Activated B cell treated with CpG ODN at 0.5 μM for 24 hours (primary cell): ENCODE results near the gene LRCH2. TPM values are rescaled to one million over a fixed set of nuclear protein-coding genes. Genes with fewer than 3 reads are reported as not detected.
"Not testable (repeated sequence)": the region's sequence is repeated elsewhere in the genome, so short reads cannot be mapped to it uniquely, and the experiment has no call there.

ENCODE experiments used
- ATAC-seq: fragments of 200-7000 bp; cut with Tn5 transposase; one replicate; pipeline ENCODE4 v1.10.0; 2021; ENCODE audit warnings: low read depth, mild to moderate bottlenecking, moderate library complexity
- CTCF ChIA-PET: fragments of 350-600 bp; sonication (Branson Sonifier 250); formaldehyde crosslinking; loops from one replicate; lab custom pipeline; 2021; ENCODE audit warnings: antibody characterized with exemption; lab: Charles Lee
- POLR2A ChIA-PET: fragments of 350-600 bp; sonication (Branson Sonifier 250); formaldehyde crosslinking; loops from one replicate; lab custom pipeline; 2021; ENCODE audit warnings: antibody characterized with exemption; lab: Charles Lee
- DNase-seq: peaks from one replicate; pipeline ENCODE4 v3.0.0; 2022
- H3K27ac Mint-ChIP-seq: one replicate; pipeline ENCODE4 v1.8.0; 2020; ENCODE audit warnings: mixed read lengths
- H3K27me3 Mint-ChIP-seq: one replicate; pipeline ENCODE4 v1.8.0; 2021; ENCODE audit warnings: mixed read lengths
- H3K36me3 Mint-ChIP-seq: one replicate; pipeline ENCODE4 v1.8.0; 2021; ENCODE audit warnings: low read depth, mixed read lengths
- H3K4me1 Mint-ChIP-seq: one replicate; pipeline ENCODE4 v1.8.0; 2021; ENCODE audit warnings: mixed read lengths
- H3K4me3 Mint-ChIP-seq: one replicate; pipeline ENCODE4 v1.8.0; 2020; ENCODE audit warnings: mild to moderate bottlenecking, mixed read lengths
- H3K9me3 Mint-ChIP-seq: one replicate; pipeline ENCODE4 v1.8.0; 2020; ENCODE audit warnings: mixed read lengths
- CTCF ChIP-seq: fragments of 200-600 bp; IDR thresholded peaks from one replicate; pipeline ENCODE4 v1.8.0; 2022; ENCODE audit warnings: antibody characterized with exemption, mild to moderate bottlenecking
- intact Hi-C: fragments of 100-400 bp; cut with micrococcal nuclease; formaldehyde crosslinking; loops from one replicate; pipeline ENCODE4 v1.15.1; 2024
- total RNA-seq: library from RNA; stranded (reverse); gene quantifications from 2 replicates; pipeline ENCODE4 v1.2.3, GENCODE V29; 2022

Gene LRCH2
- total RNA-seq, 1 donor from 2014 or later = not detected

DNA sequence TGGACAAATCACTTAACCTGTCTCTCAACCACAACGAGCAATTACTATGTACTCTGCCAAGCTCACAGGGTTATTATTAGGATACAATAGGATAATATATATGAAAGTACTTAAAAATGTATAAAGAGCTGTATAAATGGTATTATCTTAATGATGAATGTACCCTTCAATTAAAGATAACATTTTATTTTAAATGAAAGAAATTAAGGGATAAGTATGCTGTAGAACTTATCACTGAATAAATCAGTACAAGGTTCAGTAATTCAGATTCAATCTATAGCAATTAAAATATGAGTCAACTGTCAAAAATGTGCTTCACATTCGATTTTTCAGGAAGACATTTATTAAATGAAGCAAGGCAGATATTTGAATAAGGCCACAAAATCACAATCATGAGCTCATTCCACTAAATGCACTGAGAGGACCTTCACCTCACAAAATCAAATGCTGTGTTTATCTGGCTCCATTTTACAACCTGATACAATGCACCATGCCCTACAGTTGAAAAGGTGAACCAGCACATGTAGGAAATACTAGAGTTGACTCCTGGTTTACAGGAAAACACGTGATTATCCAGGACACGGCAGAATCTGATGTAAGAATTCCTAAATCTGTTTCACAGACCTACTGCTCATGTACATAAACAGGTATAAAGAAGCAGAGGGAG is 4.4 kb downstream of the LRCH2 start:
- Mint-ChIP-seq H3K9me3 (no peaks in the 10 kb centered on the region), H3K27ac (no peak overlapping the region), H3K4me1 (peaks cover 6% of the 10 kb centered on the region), H3K36me3 (no peaks in the 10 kb centered on the region), H3K4me3 (no peak overlapping the region), H3K27me3 (peaks cover 7% of the 10 kb centered on the region)
- TF ChIP-seq CTCF = no peak
- no peak for DNase-seq
- ChIA-PET POLR2A (no interaction called here), CTCF (no interaction called here)
- intact Hi-C loops = no loop called here
- no peak for ATAC-seq

DNA sequence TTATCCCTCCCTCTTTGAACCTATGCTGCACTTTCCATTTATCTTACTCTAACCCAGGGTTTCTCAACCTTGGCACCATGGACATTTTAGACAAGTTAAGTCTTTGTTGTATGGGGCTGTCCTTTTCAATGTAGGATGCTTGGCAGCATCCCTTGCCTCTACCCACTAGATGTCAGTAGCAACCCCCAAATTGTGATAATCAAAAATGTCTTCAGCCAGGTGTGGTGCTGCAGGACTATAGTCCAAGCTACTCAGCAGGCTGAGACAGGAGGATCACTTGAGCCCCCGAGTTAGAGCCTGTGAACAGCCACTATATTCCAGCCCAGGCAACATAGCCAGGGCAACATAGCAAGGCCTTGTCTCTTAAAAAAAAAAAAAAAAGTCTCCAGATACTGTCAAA is 7.0 kb downstream of the LRCH2 start:
- POLR2A ChIA-PET = no interaction called here
- Mint-ChIP-seq H3K27me3 (peaks cover 3% of the 10 kb centered on the region), H3K4me3 (no peak overlapping the region), H3K36me3 (no peaks in the 10 kb centered on the region), H3K27ac (no peak overlapping the region), H3K9me3 (no peaks in the 10 kb centered on the region), H3K4me1 (no peaks in the 10 kb centered on the region)
- no peak for ATAC-seq
- TF ChIP-seq CTCF = no peak
- intact Hi-C loops = no loop called here
- no peak for DNase-seq
- CTCF ChIA-PET = no interaction called here

DNA sequence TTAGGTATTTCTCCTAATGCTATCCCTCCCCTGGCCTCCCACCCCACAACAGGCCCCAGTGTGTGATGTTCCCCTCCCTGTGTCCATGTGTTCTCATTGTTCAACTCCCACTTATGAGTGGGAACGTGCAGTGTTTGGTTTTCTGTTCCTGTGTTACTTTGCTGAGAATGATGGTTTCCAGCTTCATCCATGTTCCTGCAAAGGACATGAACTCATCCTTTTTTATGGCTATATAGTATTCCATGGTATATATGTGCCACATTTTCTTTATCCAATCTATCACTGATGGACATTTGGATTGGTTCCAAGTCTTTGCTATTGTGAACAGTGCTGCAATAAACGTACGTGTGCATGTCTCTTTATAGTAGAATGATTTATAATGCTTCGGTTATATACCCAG is 16.6 kb downstream of the LRCH2 start:
- POLR2A ChIA-PET, H3K4me3 Mint-ChIP-seq, H3K27me3 Mint-ChIP-seq, H3K4me1 Mint-ChIP-seq, DNase-seq, CTCF ChIA-PET, intact Hi-C loops, H3K36me3 Mint-ChIP-seq, H3K9me3 Mint-ChIP-seq, ATAC-seq, H3K27ac Mint-ChIP-seq: not testable (repeated sequence)

DNA sequence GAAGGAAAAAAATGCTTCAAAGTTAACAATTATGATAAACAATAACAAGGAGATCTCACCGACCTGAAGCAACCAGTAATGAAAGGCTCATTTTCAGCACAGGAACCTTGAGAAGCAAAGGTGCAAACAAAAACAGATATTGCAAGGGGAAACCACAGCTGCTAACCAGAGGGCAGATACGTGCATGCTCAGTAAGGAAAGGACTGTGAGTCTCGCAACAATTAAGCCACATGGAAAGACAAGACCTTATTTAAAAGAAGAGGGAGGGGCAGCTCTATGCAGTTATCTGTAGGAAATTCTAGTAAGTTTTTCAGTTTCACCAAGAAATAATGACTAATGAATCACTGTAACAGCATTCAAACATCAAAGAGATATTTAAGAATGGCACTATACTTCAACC is 19.3 kb downstream of the LRCH2 start:
- Mint-ChIP-seq H3K4me1 (no peaks in the 10 kb centered on the region), H3K36me3 (no peaks in the 10 kb centered on the region), H3K4me3 (no peak overlapping the region), H3K9me3 (no peaks in the 10 kb centered on the region), H3K27ac (no peak overlapping the region), H3K27me3 (no peaks in the 10 kb centered on the region)
- DNase-seq = no peak
- POLR2A ChIA-PET = no interaction called here
- intact Hi-C loops = no loop called here
- no peak for ATAC-seq
- no peak for TF ChIP-seq CTCF
- CTCF ChIA-PET = no interaction called here

GRCh38 chrX:115214151-115214550 is 19.7 kb downstream of the LRCH2 start:
- ChIA-PET POLR2A (no interaction called here), CTCF (no interaction called here)
- TF ChIP-seq CTCF = no peak
- Mint-ChIP-seq H3K9me3 (no peaks in the 10 kb centered on the region), H3K4me3 (no peak overlapping the region), H3K4me1 (no peaks in the 10 kb centered on the region), H3K27me3 (no peaks in the 10 kb centered on the region), H3K36me3 (no peaks in the 10 kb centered on the region), H3K27ac (no peak overlapping the region)
- ATAC-seq (no peak), DNase-seq (no peak)
- intact Hi-C loops = no loop called here

DNA sequence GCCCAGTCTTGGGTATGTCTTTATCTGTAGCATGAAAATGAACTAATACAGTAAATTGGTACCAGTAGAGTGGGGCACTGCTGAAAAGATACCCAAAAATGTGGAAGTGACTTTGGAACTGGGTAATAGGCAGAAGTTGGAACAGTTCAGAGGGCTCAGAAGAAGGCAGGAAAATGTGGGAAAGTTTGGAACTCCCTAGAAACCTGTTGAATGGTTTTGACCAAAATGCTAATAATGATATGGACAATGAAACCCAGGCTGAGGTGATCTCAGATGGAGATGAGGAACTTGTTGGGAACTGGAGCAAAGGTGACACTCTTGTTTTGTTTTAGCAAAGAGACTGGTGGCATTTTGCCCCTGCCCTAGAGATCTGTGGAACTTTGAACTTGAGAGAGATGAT is 24.3 kb downstream of the LRCH2 start:
- CTCF ChIA-PET, POLR2A ChIA-PET, DNase-seq, H3K27ac Mint-ChIP-seq, H3K4me3 Mint-ChIP-seq, H3K27me3 Mint-ChIP-seq, H3K9me3 Mint-ChIP-seq, intact Hi-C loops, ATAC-seq, H3K4me1 Mint-ChIP-seq, H3K36me3 Mint-ChIP-seq: not testable (repeated sequence)
